ENCODE results near the gene FAT2. TPM values are rescaled to one million over a fixed set of nuclear protein-coding genes. Genes with fewer than 3 reads are reported as not detected.

Gene FAT2
- total RNA-seq, 1 donor from 2014 or later, result under 0.01 TPM

GRCh38 chr5:151556806-151557205 lies 34.3 kb downstream of the FAT2 start:
- no peak for DNase-seq (ENCODE audit: low read depth)

DNA sequence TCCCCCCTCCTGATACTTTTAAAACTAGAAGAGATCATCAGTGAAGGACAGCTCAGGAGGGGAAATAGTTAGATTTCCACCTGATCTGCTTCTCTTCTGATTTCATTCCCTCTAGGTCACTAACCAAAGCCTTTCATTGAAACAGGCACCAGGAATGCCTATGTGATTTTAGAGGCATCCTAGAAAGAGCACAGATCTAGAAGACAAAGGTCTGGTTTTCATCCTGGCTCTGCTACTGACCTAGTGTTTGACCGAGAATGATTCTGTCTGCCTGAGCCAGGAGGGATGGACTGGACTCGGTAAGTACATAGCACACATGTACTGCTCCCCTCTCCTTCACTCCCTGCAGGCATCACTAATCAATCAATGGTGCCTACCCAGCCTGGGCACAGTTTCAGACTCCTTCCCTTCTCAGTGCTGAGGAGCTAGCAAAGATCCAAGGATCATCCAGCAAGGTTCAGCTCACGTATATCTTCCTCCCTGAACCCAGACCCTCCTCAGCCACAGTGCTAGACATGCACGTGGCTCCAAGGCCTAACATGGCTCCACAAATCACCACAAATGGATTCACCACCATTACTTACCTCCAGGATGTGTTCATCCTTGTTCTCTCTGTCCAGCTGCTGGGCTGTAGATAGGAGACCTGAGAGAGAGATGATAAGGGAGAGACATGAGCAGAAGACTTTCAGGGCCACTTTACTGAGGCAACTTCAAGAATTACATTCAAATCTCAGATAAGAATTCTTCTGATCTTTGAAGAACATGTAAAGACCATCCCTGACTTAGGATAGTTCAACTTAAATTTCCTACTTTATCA lies 35.2 kb downstream of the FAT2 start:
- DNase-seq (ENCODE audit: low read depth), result no peak

DNA sequence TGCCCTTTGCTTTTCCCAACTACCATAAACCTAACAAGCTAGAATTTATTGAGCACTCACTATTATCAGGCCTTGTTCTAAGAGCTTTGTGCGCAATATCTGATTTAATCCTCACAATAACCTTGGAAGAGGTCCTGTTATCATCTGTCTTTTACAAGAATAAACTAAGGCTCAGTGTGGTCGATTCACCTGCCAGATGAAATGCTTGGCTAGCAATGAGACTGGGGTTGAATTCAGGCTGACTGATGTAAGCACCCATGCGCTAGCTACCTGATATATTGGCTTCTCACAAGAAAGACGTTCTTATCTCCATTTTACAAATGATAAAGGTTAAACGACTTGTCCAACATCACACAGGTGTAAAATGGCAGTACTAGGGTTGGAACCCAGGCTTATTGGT lies 37.4 kb downstream of the FAT2 start:
- DNase-seq (ENCODE audit: low read depth), result no peak

- DNase-seq (ENCODE audit: low read depth), result no peak
Observed at GRCh38 chr5:151553130-151553670, 37.9 kb downstream of the FAT2 start.

DNA sequence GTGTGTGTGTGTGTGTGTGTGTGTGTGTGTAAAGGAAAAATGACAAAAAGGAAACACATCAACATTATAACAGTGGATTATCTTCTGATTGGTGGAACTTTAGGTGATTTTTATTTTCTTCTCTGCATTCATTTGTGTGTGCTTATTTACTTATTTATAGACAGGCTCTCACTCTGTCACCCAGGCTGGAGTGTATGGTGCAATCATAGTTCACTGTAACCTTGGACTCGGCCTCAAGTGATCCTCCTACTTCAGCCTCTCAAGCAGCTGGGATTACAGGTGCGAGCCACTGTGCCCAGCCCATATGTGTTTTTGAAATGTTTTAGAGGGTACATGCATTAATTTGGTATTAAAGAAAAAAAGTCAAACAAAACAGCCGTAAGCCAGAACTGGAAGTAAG lies 39.1 kb downstream of the FAT2 start:
- DNase-seq (ENCODE audit: low read depth), result no peak

- DNase-seq (ENCODE audit: low read depth), result no peak
Observed at GRCh38 chr5:151550146-151550545, 41.0 kb downstream of the FAT2 start.

DNA sequence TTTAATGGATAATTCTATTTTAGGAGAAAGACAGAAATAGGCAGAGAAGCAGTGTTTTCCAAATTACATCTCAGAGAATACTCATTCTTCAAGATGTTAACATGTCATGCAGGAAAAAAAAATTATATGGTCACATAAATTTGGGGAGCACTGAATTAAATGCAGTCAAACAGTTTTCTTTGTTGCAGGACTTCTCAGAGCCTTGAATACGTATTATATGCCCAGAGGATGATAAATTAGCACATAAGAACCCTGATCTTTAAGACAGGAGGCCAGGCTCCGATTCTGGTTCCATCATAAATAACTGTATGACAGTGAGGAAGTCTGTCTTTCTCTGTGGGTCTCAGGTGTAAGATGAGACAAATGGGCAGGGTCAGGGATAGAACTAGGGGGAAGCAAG lies 41.4 kb downstream of the FAT2 start:
- DNase-seq (ENCODE audit: low read depth), result no peak

GRCh38 chr5:151547364-151547763 lies 43.8 kb downstream of the FAT2 start:
- DNase-seq (ENCODE audit: low read depth), result no peak

GRCh38 chr5:151541571-151541970 lies 49.6 kb downstream of the FAT2 start:
- no peak for DNase-seq (ENCODE audit: low read depth)

Other genes starting within 250 kb of the FAT2 start
- not detected in 2 replicates for gene SLC36A2, start 243.8 kb downstream of the FAT2 start, total RNA-seq
- 11.8 and 15.0 TPM in 2 replicates for gene SLC36A1, start 143.7 kb downstream of the FAT2 start, total RNA-seq
- 4,412 and 4,598 TPM in 2 replicates for gene SPARC, start 95.6 kb upstream of the FAT2 start, total RNA-seq
- gene ATOX1, start 167.3 kb upstream of the FAT2 start, total RNA-seq, result 43.8 and 55.9 TPM in 2 replicates
- 144 and 147 TPM in 2 replicates for gene G3BP1, start 180.6 kb upstream of the FAT2 start, total RNA-seq

Measured in myocyte (in vitro differentiated cells).